NCI-H446 treated with DMSO at 0.1 percent for 48 hours (cell line): ENCODE results near the gene KCNN2.

ENCODE experiments used
- DNase-seq: peaks from one replicate; lab custom pipeline; 2025; lab: John Stamatoyannopoulos, UW

Gene KCNN2

DNA sequence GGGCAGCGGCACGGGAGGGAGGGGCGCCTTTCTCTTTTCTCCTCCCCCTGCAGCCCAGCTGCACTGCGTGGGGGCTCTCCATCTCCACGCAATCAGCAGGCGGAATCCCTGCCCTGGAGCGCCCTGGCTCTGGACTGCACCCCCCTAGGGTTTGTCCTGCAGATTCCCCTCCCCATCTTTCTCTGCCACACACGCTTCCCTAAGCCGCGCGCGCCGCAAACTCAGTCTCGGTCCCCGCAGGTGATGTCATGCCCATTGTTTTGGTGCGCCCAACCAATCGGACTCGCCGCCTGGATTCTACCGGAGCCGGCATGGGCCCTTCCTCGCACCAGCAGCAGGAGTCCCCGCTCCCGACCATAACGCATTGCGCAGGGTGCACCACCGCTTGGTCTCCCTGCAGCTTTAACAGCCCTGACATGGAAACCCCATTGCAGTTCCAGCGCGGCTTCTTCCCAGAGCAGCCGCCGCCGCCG, at the start of gene KCNN2:
Gene KCNN2, plus strand, starts transcription at position 347 of the 473 bp plus-strand sequence. Its CDS starts 70 bp downstream, at position 417.
- DNase-seq, result peak; percentile 88

DNA sequence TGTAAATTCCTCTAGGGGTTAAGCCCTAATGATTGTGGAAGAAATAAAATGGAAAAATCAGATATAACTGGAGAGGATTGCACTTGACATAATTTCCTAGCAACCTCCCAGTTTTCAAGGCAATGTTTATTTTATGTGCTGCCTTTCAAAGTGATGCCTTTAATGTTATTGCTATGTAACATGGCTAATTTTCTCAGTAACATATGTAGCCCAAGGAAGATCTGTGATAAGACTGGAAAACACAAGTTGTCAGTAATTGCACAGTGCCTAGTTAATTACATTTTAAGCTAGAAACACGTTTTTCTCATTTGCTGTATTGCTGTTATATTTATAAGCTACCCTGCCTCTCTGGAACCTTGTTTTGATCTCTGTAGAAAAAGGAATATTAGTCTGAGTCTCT, 49.2 kb upstream of the KCNN2 start:
- no peak for DNase-seq

DNA sequence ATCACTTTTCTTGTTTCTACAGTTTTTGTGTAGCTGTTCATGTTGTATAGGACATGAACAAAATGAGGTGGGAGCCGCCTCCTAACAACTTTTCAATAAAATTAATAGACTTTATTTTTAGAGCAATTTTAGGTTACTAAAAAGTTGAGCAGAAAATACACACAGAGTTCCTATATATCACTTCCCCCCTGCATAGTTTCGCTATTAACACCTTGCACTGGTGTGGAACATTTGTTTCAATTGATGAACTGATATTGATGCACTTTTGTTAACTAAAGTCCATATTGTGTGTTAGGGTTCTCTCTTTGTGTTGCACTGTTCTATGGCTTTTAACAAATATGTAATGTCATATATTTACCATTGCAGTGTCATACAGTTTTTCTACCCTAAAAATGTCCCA, 47.8 kb upstream of the KCNN2 start:
- DNase-seq, result no peak

DNA sequence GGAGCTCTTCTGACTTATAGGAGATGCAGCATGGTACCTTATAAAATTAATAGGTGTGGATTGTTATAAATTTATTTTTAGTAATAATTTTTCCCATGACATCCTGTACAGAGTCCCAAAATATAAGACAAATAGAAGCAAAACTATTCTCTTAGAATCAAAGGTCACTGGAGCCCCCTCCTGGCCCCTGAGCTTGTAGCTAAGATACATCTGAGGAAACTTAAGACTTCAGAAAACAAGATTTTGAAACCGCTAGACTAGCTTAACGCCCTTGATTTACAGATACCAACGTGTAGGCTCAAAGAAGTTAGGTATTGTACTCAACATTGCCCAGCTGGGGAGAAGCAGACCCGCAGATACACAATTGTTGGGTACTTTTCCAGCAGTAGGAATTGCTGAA, 45.7 kb upstream of the KCNN2 start:
- DNase-seq, result no peak

DNA sequence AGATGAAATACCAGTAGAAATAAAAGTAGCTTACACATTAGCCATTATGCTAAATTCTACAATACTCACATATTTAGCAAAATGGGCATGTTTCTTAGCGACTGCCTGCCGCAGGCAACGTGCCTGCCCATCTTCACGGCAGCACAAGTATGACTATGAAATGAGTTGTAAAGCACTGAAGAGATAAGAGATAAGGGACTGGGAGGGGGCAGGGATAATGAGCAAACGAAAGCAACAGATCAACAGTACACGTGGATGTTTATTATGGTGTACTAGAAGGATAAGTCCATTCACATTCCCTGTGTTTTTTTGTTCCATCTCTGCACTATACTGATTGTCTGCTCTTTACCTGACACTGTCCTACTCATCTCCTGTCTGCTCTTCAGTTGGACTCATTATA, 44.1 kb upstream of the KCNN2 start:
- no peak for DNase-seq

DNA sequence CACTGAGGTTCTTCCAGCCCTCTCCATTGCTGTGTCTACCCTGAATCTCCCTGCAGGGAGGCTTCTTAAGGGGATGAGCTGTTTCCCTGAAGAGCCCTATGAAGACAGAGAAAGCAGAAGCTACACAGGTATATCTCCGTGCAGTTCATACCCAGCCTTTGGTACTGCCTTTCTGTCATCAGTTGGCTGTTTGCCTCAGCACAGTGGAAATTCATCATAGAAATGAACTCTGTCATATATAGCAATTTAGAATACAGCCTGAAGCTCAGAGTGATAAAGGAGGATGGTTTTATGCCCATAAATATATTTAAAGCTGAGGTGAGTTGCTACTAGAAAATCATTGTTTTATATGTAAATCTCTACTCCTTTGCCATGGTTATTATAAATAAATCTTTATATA, 42.6 kb upstream of the KCNN2 start:
- DNase-seq, result no peak

DNA sequence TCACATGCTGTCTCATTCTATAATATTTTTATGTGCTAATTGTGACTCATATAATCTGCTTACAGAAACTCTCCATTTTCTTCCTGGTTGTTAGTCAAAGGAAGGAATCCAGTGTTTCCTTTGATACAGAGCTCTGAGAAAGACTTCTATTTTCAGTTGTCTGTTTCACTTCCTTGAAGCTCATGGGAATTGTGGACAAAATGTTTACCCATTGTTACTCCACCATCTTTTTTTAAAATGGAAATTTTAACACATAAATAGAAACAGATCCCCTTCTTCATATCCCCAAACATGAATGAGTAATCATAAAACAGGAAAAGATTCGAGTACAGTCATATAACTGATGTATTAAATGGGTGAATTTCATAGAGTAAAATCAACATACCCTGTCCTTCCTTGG, 42.0 kb upstream of the KCNN2 start:
- no peak for DNase-seq

DNA sequence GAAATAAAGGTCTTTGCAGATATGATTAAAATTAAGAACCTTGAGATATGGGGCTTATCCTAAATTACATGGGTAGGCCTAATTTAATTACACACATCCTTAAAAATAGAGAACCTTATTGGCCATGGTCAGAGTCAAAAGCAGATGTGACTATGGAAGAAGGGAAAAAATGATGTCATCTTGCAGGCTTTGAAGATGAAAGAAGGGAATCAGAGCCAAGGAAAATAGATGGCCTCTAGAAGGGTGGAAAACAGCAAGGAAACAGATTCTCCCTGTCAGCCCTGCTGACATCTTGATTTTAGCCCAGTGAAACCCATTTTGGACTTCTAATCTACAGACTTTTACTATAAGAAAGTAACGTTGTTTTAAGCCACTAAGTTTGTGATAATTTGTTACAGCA, 37.6 kb upstream of the KCNN2 start:
- DNase-seq, result no peak

DNA sequence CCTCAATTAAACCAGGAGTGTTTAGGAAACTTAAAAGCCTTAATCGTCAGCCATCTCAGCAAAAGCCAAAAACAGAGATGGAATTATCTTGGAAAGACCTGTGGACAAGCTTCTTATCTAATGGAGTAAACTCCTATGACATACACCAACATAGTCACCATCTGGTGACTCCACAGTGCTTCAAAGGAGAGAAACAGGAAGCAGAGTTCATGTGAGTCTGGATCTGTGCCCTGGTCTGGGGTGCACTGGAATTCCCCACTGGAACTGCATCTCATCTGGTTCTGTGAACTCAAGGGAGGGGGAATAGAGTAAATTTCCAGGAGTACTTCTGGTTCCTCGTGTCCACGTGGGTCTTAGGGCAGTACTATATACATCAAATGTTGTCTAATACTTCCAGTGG, 36.3 kb upstream of the KCNN2 start:
- DNase-seq, result no peak

DNA sequence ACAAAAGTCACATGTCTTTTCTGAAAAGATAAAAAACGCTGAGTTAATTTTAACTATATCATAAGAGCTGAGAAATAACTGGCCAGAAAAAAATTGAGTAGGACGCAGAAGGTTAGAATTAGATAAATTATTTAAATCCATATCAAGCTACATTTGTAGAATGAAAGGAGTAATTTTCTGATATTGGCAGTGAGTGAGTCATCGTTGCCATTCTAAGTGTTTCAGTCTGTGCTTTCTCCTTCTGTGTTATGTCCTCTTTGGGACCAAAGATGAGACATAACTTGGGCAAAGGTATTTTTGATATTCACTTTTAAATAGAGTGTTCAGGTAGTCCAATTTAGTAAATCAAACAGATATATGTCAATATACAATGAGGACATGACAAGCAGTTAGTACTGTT, 34.4 kb upstream of the KCNN2 start:
- no peak for DNase-seq

DNA sequence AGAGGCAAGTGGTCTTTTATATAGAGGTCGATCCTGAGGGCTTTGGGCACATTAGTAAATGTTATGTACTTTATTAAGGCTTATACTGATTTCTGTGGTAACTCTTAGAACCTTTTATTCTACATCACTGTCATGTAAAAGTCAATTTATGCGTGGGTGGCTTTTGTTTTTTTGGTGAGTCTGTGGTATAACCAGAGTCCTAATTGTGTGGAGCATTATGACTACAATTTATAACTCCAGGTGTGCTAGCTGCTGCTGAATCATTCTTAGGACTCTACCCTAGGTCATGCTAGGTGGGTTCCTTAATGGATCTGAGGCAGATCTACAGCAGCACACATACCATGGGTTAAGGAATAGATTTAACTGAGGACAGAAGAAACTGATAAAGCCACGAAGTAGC, 33.9 kb upstream of the KCNN2 start:
- DNase-seq, result no peak

DNA sequence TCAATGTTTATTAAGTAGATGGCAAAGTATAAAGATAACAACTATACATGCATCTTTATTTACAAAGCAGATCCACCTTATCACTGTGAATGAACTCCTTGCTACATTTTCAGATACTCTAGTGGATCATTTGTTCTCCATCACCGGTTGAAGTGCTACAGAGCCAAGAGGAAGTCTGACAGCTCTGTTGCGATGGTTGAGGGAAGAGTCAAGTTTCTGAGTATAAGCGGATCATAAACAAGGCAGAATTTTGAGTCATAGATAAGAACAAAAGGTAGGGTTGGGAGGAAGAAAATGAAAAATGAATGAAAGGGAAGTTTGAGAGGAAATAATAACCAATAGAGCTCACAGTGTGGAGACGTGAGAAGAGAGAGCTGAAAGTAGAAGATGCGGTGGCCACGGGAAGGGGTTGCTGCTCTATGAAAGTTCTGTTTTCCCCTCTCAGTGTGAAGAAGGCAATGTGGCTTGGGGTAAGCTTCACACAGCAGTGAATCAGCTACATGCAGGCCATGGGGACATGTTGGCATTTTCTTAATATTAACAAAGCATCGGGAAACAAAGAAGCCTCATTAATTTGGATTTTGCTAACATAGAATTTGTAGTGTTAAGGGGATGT, 30.8 kb upstream of the KCNN2 start:
- no peak for DNase-seq

DNA sequence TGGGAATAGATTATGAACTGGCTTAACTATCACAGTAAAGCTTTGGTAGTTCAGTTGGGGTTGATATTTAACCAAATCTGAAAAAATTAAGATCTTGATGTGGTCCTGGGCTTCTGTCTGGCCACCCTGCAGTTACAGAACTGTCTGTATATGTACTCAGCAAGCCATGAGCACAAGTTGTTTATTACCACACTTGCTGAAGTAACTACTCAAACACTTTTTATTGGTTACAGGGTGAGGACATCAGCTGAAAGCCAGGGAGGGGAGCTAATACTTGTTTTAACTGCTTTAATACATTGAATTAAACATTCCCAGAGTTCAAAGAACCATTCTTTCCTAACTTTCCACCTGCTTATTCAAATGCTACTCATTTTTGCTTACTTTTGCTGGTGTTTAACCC, 29.4 kb upstream of the KCNN2 start:
- DNase-seq, result no peak

DNA sequence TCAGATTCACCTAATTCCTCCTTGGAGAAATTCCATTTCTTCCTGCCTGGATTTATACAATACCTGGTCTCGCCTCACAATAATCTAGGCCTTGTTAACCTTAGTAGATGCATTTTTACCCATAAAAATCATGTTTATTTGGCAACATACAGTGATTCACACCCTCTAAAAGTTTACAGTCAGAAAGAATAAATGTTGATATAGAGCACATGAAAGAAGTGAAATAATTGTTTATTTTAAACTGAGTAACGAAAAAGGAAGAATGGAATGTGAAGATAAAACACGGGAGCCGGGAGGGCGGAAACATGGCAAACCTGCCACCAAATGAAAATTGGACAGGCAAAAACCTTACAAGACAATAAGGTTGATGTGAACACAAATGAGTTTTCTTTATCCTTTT, 28.9 kb upstream of the KCNN2 start:
- no peak for DNase-seq

DNA sequence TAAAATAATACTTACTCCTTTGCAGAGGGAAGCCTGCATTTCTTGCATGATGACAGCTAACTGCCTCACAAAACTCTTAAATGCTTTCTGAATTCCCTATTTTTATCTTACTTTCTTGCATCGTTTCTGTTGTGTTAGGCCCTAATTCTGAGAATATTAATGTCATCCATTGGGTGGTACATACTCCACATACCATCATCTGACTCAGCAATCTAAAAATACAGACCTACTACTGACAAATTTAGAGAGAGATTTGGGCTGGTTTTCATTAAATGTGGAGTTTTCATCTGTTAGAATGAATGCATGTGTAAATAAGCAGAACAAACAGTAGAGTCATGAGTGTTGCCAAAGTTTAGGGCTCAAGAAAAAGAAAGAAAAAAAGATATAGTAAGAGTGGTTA, 26.5 kb upstream of the KCNN2 start:
- no peak for DNase-seq

DNA sequence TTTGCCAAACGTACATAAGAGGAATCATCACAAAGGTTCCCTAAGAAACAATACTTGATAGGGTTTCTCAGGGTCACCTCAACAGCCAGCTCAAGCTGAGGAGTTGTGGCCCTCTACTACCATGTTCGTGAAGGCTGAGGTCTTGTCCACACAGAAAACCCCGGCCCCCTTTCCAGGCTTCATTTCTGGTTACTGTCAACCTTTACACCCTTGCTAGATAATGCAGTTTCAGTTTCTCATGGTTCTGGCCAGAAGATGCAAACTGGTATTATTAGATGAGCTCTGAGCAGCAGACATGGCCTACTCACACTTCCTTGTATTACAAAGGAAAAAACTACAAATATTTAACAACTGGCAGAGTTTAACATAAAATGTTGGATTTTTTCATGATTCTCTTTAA, 22.8 kb upstream of the KCNN2 start:
- no peak for DNase-seq

DNA sequence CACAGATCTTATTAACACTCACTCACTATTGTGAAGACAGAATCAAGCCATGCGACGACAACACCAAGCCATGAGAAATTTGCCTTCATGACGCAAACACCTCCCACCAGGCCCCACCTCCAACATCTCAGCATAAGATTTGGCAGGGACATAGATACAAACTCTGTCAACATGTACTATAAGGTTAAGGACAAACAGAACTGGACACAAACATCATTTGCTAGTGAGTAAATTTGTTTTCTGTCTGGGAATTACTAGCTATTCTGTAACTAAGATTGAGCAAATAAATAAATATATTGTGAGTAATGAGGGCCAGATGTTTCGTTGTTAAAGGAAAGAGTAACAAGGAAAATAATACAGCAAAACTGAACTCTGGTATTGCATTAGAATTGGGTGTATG, 15.7 kb upstream of the KCNN2 start:
- DNase-seq, result no peak

DNA sequence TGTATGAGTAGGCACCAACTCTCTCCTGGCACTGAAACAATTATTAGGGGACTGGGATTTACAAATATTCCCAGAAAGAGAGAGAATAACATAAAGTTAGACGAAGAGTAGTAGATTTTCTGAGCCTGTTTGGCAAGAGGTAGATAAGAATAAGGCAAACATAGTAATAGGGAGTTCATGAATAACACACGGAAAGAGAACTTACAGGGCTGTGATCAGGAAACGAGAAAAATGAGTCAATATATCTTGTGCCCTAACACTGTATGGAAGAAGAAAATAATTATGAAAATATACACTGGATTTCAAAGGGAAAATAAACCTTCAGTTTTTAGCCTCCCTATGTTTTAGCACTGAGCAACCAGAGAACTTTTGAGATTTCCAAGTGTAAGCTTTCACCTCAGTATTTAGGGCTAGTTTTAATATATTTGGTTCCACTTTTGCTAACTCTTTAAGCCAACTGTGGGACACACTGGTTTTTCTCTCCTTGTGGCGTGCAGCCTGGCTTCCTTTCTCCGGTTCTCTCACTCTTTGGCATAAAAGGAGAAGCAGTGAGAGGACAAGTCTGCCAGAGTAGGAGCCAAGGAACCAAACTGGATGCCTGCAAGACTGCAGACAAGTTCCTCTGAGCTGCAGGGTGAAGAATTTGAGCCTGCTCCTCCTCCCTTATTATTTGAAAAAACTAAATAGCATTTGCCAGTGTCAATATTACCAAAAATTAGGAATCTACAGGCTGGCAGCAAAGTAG, 6.6 kb upstream of the KCNN2 start:
- no peak for DNase-seq

DNA sequence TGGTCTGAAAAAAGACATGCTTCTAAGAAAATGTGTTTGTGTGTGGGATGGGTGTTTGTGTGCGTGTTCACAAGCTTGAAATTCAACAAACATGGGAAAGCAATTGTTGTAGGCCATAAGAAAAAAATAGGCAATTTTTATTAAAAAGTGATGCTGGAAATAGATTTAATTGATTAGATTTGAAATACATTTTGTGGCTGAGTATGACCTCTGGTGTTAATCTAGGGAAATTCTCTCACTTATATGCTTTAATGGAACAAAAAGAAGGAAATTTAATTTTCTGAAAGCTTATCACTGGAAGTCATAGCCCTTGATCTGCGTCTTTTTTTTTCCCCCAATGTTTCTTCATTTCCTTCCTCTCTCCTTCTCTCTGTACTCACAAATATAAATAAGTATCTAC, 3.5 kb upstream of the KCNN2 start:
- no peak for DNase-seq

DNA sequence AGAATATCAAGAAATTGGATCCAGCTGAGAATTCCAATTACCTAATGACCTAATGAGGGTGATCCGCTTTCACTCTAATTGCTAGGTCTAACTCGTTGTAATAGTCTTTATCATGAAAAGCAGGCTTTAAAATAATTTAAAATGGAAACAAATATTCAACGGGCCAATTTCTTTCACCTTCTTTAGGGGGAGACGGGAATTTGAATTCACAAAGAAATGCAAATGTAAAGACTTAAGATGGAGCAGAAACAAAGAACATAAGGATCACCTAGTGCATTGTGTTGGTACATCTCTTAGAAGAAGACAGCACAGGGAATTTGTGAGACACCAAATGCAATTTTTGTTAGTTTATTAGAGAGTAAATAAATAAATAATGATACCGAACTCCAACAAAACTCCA, 1.5 kb upstream of the KCNN2 start:
- DNase-seq, result no peak

DNA sequence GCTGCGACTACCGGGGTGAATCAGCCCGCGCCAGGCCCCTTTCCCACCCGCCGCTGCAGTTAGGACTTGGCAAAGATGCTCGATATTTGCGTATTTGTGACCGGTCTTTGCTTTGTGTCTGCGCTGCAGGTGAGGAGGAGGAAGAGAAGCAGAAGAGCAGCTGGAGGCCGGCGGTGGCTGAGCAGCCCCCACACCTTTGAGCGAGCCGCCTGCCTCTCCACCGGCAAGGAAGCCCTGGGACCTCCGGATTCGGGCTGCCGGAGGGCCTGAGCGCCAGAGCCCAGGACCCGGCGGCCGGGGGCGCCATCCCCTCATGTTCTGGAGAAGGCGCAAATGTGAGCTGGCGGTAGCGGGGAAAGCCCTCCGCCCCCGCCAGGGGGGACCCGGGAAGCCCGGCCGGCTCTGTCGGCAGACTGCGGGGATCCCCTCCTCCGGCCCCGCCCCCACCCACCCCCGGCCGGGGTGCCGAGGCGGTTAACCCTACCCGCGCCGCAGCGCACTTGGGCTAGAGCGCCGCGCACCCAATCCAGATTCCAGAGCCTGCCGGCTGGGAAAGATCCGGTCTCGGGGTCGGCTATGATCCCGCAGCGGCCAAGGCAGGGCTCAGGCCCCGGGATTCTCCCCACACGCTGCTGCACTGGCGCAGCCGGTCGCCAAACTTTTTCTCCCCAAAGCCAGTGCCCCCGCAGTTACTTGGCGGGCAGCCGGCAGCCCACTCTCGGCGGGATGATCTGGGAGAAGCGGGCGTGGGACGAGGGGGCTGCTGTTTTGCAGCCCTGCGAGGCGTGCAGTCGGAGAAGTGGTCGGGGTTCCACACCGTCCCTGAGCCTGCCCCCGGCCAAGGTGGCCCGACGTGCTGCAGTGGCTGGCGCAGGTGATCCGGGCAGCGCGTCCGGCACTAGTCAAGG, 800 bp upstream of the KCNN2 start:
- peak; percentile 48 for DNase-seq

DNA sequence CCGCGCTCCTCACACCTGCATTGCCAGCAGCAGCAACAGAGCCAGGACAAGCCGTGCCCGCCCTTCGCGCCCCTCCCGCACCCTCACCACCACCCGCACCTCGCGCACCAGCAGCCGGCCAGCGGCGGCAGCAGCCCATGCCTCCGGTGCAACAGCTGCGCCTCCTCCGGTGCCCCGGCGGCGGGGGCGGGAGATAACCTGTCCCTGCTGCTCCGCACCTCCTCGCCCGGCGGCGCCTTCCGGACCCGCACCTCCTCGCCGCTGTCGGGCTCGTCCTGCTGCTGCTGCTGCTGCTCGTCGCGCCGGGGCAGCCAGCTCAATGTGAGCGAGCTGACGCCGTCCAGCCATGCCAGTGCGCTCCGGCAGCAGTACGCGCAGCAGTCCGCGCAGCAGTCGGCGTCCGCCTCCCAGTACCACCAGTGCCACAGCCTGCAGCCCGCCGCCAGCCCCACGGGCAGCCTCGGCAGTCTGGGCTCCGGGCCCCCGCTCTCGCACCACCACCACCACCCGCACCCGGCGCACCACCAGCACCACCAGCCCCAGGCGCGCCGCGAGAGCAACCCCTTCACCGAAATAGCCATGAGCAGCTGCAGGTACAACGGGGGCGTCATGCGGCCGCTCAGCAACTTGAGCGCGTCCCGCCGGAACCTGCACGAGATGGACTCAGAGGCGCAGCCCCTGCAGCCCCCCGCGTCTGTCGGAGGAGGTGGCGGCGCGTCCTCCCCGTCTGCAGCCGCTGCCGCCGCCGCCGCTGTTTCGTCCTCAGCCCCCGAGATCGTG, 517 bp downstream of the KCNN2 start:
- DNase-seq, result no peak
